ENCODE measurements around the gene CYTL1. TPM values are rescaled to one million over a fixed set of nuclear protein-coding genes. Genes with fewer than 3 reads are reported as not detected.

The CYTL1 gene
- total RNA-seq, 1 donor from 2014 or later, result 8.1 TPM

DNA sequence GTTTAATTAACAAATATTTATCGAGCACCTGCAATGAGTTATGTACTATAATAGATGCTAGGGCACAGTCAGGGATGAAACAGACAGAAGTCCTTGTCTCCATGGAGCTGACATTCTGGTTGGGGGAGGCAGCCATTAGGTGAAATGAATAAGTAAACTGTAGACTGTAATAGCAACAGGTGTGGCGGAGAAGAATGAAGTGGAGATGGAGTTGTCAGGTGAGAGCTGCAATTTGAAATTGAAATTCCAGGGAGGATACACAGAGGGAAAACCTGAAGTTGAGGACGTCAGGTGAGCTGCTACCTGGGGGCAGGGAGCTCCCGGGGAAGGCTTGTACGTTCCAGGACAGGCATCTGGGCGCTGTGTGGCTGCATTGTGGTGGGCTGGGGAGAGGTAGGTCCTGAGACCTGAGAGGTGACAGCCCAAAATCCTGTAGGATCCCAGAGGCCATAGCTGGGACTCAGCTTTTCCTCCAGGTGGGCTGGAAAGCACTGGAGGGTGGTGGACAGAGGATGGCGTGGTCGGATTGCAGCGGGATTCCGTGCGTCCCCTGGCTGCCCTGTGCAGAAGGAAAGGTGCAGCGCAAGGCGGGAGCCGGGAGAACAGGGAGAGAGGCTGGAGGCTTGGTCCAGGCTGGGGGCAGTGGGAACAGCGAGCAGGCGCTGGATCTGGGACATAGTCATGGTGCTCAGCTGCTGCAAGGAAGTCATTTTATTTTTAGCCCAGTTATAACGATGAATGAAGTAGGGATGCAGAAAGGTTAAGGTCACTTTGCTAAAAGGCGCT lies 24.8 kb downstream of the CYTL1 start:
- DNase-seq (ENCODE audit: low read depth), result no peak
- H3K4me3 ChIP-seq (ENCODE audit: low read depth, low read length), result no peak overlapping the region
- TF ChIP-seq CTCF (conservative IDR thresholded peaks at IDR 0.05; ENCODE audit: low read depth, low read length), result no peak

DNA sequence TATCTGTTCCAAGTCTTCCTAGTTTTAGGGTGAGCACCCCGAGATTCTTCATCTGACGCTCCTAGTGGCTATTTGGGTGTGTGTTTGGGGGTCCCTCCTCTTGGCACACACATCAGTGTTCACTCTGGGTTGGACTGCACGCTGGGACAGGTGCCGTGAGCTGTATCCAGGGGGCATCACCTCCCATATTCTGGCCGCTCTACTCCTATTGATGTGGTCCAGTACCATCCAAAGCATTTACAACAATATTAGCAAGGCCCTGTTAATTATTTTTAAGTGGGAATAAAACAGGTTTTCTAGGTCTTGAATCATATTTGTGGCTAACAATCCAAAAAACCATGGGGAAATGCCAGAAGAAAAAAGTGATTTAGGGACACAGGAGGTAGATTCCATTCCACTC lies 26.4 kb downstream of the CYTL1 start:
- TF ChIP-seq CTCF (conservative IDR thresholded peaks at IDR 0.05; ENCODE audit: low read depth, low read length), result no peak
- no peak overlapping the region for H3K4me3 ChIP-seq (ENCODE audit: low read depth, low read length)
- no peak for DNase-seq (ENCODE audit: low read depth)

- no peak overlapping the region for H3K4me3 ChIP-seq (ENCODE audit: low read depth, low read length)
- no peak for DNase-seq (ENCODE audit: low read depth)
- TF ChIP-seq CTCF (conservative IDR thresholded peaks at IDR 0.05; ENCODE audit: low read depth, low read length), result no peak
These were observed 27.6 kb downstream of the CYTL1 start for GRCh38 chr4:4991541-4992099.

- peak; percentile 54 for DNase-seq (ENCODE audit: low read depth)
- H3K4me3 ChIP-seq (ENCODE audit: low read depth, low read length), result no peak overlapping the region
- no peak for TF ChIP-seq CTCF (conservative IDR thresholded peaks at IDR 0.05; ENCODE audit: low read depth, low read length)
These were observed 28.3 kb downstream of the CYTL1 start for GRCh38 chr4:4990857-4991540.

DNA sequence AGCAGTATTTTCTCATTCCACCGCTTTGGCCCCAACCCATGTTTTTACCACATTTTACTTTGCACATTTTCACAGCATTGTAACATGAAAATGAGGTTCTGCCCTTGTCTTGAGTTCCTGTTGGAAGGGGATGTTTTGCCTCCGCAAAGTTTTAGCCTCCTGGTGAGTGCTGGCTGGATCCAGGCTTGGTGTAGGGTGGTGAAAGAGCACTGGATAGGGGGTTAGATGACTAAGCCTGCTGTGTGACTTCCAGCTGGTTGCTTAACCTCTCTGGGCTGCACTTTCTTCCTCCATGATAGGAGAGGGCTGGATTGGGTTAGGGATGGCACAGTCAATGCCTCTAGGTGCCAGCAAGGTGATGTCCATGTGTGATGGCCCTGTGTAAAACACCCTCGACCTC lies 28.9 kb downstream of the CYTL1 start:
- DNase-seq (ENCODE audit: low read depth), result no peak
- no peak for TF ChIP-seq CTCF (conservative IDR thresholded peaks at IDR 0.05; ENCODE audit: low read depth, low read length)
- no peak overlapping the region for H3K4me3 ChIP-seq (ENCODE audit: low read depth, low read length)

DNA sequence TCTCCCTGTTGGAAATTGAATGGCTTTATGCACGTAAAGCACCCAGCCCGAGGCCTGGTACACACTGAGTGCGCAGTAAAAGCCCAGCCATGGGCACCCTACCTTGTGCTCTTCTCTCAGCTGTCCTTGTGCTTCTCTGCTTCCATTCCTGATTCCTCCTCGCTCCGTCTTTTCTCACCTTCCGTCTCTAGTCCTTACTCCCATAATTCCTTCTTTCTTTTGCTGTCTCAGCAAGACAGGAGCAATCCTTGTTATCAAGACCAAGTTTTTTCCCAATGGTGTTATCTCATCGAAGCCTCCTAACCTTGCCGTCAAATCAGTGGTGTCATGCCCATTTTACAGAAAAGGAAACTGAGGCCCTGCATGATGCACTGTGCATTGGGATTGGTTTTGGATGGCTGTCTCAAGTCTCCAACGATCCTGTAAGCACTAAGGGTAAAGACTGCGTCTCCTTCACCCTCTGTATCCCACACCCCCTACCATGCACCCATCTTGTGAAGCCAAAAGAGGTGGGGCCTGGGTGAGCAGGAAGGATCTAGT lies 30.1 kb downstream of the CYTL1 start:
- no peak for TF ChIP-seq CTCF (conservative IDR thresholded peaks at IDR 0.05; ENCODE audit: low read depth, low read length)
- H3K4me3 ChIP-seq (ENCODE audit: low read depth, low read length), result no peak overlapping the region
- no peak for DNase-seq (ENCODE audit: low read depth)
